Measurements from ENCODE around the gene PRM1.

DNA sequence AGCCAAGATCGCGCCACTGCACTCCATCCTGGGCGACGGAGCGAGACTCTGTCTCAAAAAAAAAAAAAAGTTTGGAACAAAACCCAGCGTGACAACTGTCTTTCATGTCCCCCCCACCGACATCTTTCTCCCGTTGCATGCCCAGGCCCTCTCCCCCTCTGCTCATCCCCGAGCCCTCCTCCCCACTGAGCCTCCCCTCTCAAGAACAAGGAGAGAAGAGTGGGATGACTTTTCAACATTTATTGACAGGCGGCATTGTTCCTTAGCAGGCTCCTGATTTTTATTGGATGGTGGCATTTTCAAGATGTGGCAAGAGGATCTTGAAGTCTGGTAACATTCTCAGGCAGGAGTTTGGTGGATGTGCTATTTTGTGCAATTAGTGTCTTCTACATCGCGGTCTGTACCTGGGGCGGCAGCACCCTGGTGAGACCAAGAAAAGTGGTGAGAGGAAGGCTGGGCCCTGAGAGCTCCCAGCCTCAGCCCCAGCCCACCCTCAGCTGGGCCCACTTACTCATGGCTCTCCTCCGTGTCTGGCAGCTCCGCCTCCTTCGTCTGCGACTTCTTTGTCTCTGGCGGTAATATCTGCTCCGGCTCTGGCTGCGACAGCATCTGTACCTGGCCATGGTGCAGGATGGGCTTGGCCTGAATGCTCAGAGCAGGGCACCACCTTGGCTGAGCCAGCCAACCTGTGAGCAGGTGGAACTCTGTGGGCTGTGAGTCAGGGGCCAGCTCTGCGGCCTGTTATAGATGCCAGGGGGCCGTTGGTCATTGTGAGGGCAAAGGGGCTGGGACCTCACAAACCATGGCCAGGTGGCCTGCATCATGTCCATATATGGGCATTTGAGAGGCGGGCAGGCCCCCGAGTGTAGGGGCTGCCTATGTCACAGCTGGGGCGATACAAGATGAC, at the start of gene PRM1:
- TF ChIP-seq ARNT (IDR thresholded peaks at IDR 0.05) (no peak), ELF4 (IDR thresholded peaks at IDR 0.05) (no peak), FOXK2 (IDR thresholded peaks at IDR 0.05) (no peak), BHLHE40 (IDR thresholded peaks at IDR 0.05; ENCODE audit: borderline replicate concordance) (no peak), TARDBP (IDR thresholded peaks at IDR 0.05) (no peak), SP1 (IDR thresholded peaks at IDR 0.05) (no peak), HDGF (IDR thresholded peaks at IDR 0.05; ENCODE audit: borderline replicate concordance) (no peak), FOXA1 (IDR thresholded peaks at IDR 0.05) (no peak), LEF1 (IDR thresholded peaks at IDR 0.05; ENCODE audit: borderline replicate concordance) (no peak), NFRKB (IDR thresholded peaks at IDR 0.05) (no peak)
